ENCODE data around the gene CANX. TPM values are rescaled to one million over a fixed set of nuclear protein-coding genes. Genes with fewer than 3 reads are reported as not detected.
"Not testable (repeated sequence)": the region's sequence is repeated elsewhere in the genome, so short reads cannot be mapped to it uniquely, and the experiment has no call there.

The CANX gene
- total RNA-seq (100 to 1,000 TPM; 577 to 872 TPM), polyA plus RNA-seq (ENCODE audit: insufficient read length in 6 of 6) (100 to 1,000 TPM; 344 to 429 (median 404) TPM)
- long read RNA-seq, donor 1, full-length matches to known transcripts = 55 of 283 reads
- long read RNA-seq, donor 1, partial matches to known transcripts = 220 of 283 reads
- long read RNA-seq, donor 1, other reads (novel, unspliced or antisense) = 8 of 283 reads
- long read RNA-seq, donor 2, full-length matches to known transcripts = 43 of 143 reads
- long read RNA-seq, donor 2, partial matches to known transcripts = 80 of 143 reads
- long read RNA-seq, donor 2, other reads (novel, unspliced or antisense) = 20 of 143 reads
- long read RNA-seq, donor 3, full-length matches to known transcripts = 35 of 50 reads
- long read RNA-seq, donor 3, partial matches to known transcripts = 15 of 50 reads
- long read RNA-seq, donor 3, other reads (novel, unspliced or antisense) = 0 of 50 reads
- long read RNA-seq, donor 4, full-length matches to known transcripts = 10 of 40 reads
- long read RNA-seq, donor 4, partial matches to known transcripts = 24 of 40 reads
- long read RNA-seq, donor 4, other reads (novel, unspliced or antisense) = 6 of 40 reads
- long read RNA-seq, donor 5, full-length matches to known transcripts = 48 of 108 reads
- long read RNA-seq, donor 5, partial matches to known transcripts = 50 of 108 reads
- long read RNA-seq, donor 5, other reads (novel, unspliced or antisense) = 10 of 108 reads
- long read RNA-seq, donor 6, full-length matches to known transcripts = 50 of 164 reads
- long read RNA-seq, donor 6, partial matches to known transcripts = 102 of 164 reads
- long read RNA-seq, donor 6, other reads (novel, unspliced or antisense) = 12 of 164 reads
- long read RNA-seq, donor 7, full-length matches to known transcripts = 29 of 34 reads
- long read RNA-seq, donor 7, partial matches to known transcripts = 0 of 34 reads
- long read RNA-seq, donor 7, other reads (novel, unspliced or antisense) = 5 of 34 reads
- long read RNA-seq, donor 8, full-length matches to known transcripts = 39 of 128 reads
- long read RNA-seq, donor 8, partial matches to known transcripts = 75 of 128 reads
- long read RNA-seq, donor 8, other reads (novel, unspliced or antisense) = 14 of 128 reads
- long read RNA-seq, donor 9, full-length matches to known transcripts = 1 of 1 reads
- long read RNA-seq, donor 9, partial matches to known transcripts = 0 of 1 reads
- long read RNA-seq, donor 9, other reads (novel, unspliced or antisense) = 0 of 1 reads
- long read RNA-seq, donor 10, full-length matches to known transcripts = 4 of 16 reads
- long read RNA-seq, donor 10, partial matches to known transcripts = 8 of 16 reads
- long read RNA-seq, donor 10, other reads (novel, unspliced or antisense) = 4 of 16 reads
- long read RNA-seq, donor 11, full-length matches to known transcripts = 60 of 193 reads
- long read RNA-seq, donor 11, partial matches to known transcripts = 125 of 193 reads
- long read RNA-seq, donor 11, other reads (novel, unspliced or antisense) = 8 of 193 reads
- long read RNA-seq, donor 12, full-length matches to known transcripts = 29 of 73 reads
- long read RNA-seq, donor 12, partial matches to known transcripts = 44 of 73 reads
- long read RNA-seq, donor 12, other reads (novel, unspliced or antisense) = 0 of 73 reads

GRCh38 chr5:179698935-179699615, at the start of gene CANX:
CANX (plus strand) TSS chr5:179698967; CDS start chr5:179705682, 6,715 bp downstream.
- TF ChIP-seq CTCF (IDR thresholded peaks at IDR 0.05) = no peak
- Histone ChIP-seq H3K4me1 (peaks cover 3 to 57% of the 10 kb centered on the region in 2 donors), H3K27ac (peak within 1 kb of the TSS; percentile 97 to 99), H3K36me3 (peaks cover 0 to 14% of the 10 kb centered on the region in 2 donors), H3K27me3 (no peaks in the 10 kb centered on the region), H3K9me3 (no peaks in the 10 kb centered on the region), H3K4me3 (peak within 1 kb of the TSS; percentile 85 to 99)
- intact Hi-C loops (cut with DNase I) = no loop called here
- ATAC-seq (peak; percentile 9), DNase-seq (no peak)

- intact Hi-C loops (cut with DNase I); H3K36me3 ChIP-seq; H3K27ac ChIP-seq; H3K4me1 ChIP-seq; H3K27me3 ChIP-seq; ATAC-seq; H3K4me3 ChIP-seq; H3K9me3 ChIP-seq: not testable (repeated sequence)
- peak in 1 of 4 donors; percentile 53 for DNase-seq
These were observed 49.5 kb upstream of the CANX start for GRCh38 chr5:179649166-179649703.

- H3K27ac ChIP-seq; H3K4me1 ChIP-seq; ATAC-seq; H3K4me3 ChIP-seq; H3K27me3 ChIP-seq; DNase-seq; intact Hi-C loops (cut with DNase I); H3K36me3 ChIP-seq; H3K9me3 ChIP-seq: not testable (repeated sequence)
These were observed 48.5 kb upstream of the CANX start for GRCh38 chr5:179650245-179650644.

GRCh38 chr5:179653135-179653534, 45.6 kb upstream of the CANX start:
- H3K36me3 ChIP-seq; H3K4me3 ChIP-seq; ATAC-seq; H3K27me3 ChIP-seq; H3K4me1 ChIP-seq; intact Hi-C loops (cut with DNase I); H3K27ac ChIP-seq; H3K9me3 ChIP-seq; DNase-seq: not testable (repeated sequence)

GRCh38 chr5:179657302-179658178, 41.2 kb upstream of the CANX start:
- intact Hi-C loops (cut with DNase I); H3K27ac ChIP-seq; H3K36me3 ChIP-seq; H3K9me3 ChIP-seq; H3K27me3 ChIP-seq; DNase-seq: not testable (repeated sequence)
- ATAC-seq = peak; percentile 98
- peak in 1 of 2 donors; percentile 10 for TF ChIP-seq CTCF (IDR thresholded peaks at IDR 0.05)
- H3K4me3 ChIP-seq = peak overlapping the region in 1 of 2 donors; percentile 17
- H3K4me1 ChIP-seq = peaks cover 0 to 16% of the 10 kb centered on the region in 2 donors

- H3K27ac ChIP-seq = peak overlapping the region in 1 of 2 donors; percentile 45
- intact Hi-C loops (cut with DNase I) = not testable (repeated sequence)
- peak; percentile 67 for ATAC-seq
These were observed 40.4 kb upstream of the CANX start for GRCh38 chr5:179658179-179658856.

GRCh38 chr5:179661647-179662046, 37.1 kb upstream of the CANX start:
- intact Hi-C loops (cut with DNase I); H3K9me3 ChIP-seq; H3K27ac ChIP-seq; H3K27me3 ChIP-seq; ATAC-seq; DNase-seq; H3K4me3 ChIP-seq: not testable (repeated sequence)
- Histone ChIP-seq H3K4me1 (peaks cover 0 to 16% of the 10 kb centered on the region in 2 donors), H3K36me3 (peaks cover 0 to 43% of the 10 kb centered on the region in 2 donors)

More at GRCh38 chr5:179658179-179658856, 40.4 kb upstream of the CANX start:
- Histone ChIP-seq H3K4me1 (peaks cover 0 to 16% of the 10 kb centered on the region in 2 donors), H3K36me3 (peaks cover 0 to 12% of the 10 kb centered on the region in 2 donors), H3K4me3 (peak overlapping the region; percentile 33 to 52)
- peak in 2 of 4 donors; percentile 20 to 22 for DNase-seq
- H3K27me3 ChIP-seq, H3K9me3 ChIP-seq: not testable (repeated sequence)

All from left lung (tissue), 14 donors.